Endometrial microvascular endothelial cells (primary cell): ENCODE measurements around the gene ZNF155. TPM values are rescaled to one million over a fixed set of nuclear protein-coding genes. Genes with fewer than 3 reads are reported as not detected.

Experiments used
- in situ Hi-C: cut with HindIII; loops from 2 replicates; pipeline ENCODE4 v1.10.0; 2017; ENCODE audit warnings: low sequenced_read_pairs, low pct_unique_long_range_greater_than_20kb; ENCODE audit errors: inconsistent ontology term
- total RNA-seq: library from RNA; depleted of rRNA; stranded (reverse); fragments of >200 nt; gene quantifications from one replicate; pipeline ENCODE4 v1.2.3, GENCODE V29; 2015; ENCODE audit errors: inconsistent ontology term

The ZNF155 gene
- total RNA-seq, 1 donor from 2014 or later = 3.7 TPM

DNA sequence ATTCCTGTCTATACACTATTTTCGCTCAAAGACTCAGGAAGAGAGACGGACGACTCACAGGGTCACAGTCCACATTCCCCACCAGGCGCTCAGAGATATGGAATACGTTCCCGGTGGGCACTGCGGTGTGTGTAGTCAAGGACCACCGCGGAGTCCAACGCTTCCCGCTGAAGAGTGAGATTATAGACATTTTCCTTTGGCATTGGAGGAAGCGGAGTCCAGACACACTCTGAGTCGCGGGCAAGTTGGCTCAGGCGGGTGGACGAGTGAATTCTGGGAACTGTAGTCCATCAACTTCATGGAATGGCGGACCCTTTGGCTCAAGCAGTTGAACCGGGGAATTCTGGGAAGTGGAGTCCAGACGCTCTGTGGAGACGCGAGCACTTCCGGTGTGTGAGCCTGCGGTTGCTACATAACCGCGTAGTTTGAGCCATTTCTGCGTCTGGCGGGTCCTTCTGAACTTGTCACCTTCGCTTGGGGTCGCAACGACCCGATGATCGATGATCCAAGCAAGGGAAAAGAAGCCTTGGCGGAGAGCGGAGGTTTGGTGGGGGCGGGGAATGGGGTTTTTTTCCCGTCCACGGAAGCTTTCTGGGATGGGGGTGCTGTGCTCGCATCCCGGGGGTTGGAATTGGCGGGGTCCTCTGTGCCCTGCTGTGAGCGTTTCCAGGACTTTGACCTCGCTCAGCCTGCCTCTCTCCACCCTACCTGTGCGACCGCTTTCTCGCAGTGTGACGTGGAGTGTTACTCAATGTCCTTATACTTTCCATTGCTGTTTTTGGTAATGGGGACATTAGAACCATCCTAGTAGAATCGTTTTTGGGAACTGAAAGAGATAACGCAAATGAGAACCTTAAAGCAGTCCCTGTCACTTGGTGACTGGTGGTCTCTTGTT is 18.8 kb downstream of the ZNF155 start, which contains the start of gene ZNF230:
TSS of gene ZNF230 (plus strand) at position 392 of the 895 bp plus-strand sequence. CDS start 4,122 bp downstream, outside the sequence.
- in situ Hi-C loops = no loop called here

DNA sequence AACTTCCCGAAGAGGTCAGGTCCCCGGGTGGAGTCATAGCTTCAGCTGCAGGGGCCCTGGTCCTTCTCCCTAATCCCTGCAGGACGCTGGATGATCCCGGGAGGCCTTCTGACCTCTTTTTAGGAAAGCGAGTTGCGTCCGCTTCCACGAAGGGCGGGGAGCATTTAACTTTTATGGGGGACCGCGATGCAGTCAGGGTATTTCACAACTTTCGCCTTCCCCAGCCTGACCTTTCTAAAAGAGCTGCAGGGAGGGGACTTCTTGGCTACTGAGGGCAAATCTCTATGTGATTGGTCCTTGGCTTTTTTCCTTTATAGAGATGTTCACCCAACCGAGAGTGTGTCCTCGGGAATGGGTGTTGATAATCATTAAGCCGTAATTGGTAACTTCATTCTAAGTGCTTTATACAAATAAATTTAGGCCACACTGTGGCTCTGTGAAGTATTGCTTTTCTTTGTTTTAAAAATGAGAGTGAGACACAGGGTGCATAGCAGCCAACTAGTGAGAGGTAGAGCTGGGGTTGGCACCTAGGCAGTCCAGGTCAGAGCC is 19.5 kb downstream of the ZNF155 start:
- in situ Hi-C loops = no loop called here

DNA sequence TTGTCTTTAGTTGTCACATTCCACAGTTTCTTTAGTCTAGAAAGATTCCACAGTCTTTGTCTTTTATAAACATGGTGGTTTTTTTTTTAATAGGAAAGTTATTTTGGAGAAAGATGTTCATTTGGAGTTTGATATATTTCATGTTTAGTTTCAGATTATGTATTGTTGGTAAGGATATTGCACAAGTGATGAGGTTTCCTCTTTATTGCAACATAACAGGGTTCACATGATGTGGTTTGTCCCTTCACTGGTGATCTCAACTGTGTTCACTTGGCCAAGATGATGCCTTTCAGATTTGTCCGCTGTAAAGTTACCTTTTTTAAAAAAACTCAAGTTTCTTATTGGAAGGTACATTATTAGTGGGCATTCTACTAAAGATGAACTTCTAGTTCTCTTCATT is 22.0 kb downstream of the ZNF155 start:
- in situ Hi-C loops = no loop called here

DNA sequence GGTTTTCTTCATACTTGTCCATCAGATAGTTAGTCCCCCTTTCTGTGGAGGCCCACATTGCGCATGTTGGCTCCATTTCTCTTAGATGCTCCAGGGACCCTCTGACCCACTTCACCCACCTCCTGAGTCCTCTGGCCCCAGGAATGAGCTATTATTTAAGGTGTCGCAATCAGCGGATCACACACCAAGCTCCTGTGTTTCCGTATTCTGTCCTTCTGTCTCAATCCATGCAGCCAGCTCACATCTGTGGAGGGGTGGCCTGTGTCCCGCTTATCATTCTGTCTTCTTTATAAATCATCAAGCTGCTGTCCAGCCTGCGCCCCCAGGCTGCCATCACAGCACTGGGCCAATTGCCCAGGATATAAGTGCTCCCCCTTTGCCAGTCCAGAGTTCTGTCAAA is 23.5 kb downstream of the ZNF155 start:
- in situ Hi-C loops = no loop called here

DNA sequence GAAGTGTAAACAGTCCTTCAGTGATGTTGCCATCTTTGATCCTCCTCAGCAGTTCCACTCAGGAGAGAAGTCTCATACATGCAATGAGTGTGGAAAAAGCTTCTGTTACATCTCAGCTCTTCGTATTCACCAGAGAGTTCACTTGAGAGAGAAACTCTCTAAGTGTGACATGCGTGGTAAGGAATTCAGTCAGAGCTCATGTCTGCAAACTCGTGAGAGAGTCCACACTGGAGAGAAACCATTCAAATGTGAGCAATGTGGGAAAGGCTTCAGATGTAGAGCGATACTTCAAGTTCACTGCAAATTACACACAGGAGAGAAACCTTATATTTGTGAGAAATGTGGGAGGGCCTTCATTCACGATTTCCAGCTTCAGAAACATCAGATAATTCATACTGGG is 26.5 kb downstream of the ZNF155 start:
- in situ Hi-C loops = no loop called here

DNA sequence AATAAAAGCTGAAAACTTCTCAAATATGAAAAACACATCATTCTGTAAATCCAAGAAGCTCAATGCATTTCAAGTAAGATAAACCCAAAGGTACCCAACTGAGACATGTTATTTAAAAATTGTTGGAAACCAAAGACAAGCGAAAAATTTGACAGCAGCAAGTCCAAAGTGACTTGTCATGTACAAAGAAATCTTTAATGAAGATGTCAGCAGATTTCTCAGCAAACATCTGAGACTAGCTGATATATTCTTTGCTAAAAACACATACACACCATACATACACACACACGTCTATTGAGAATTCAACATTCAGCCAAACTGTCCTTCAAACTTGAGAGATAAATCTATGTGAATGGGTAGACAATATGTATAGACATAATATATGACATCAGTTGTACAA is 35.5 kb downstream of the ZNF155 start:
- in situ Hi-C loops = no loop called here

DNA sequence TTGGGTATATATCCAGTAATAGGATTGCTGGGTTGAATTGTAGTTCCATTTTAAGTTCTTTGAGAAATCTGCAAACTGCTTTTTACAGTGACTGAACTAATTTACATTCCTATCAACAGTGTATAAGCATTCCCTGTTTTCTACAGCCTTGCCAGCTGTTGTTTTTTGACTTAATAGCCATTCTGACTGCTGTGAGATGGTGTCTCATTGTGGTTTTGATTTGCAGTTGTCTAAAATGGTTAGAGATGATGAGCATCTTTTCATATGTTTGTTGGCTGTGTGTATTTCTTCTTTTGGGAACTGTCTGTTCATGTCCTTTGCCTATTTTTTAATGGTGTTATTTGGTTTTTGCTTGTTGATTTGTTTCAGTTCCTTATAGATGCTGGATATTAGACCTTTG is 37.2 kb downstream of the ZNF155 start:
- in situ Hi-C loops = no loop called here

DNA sequence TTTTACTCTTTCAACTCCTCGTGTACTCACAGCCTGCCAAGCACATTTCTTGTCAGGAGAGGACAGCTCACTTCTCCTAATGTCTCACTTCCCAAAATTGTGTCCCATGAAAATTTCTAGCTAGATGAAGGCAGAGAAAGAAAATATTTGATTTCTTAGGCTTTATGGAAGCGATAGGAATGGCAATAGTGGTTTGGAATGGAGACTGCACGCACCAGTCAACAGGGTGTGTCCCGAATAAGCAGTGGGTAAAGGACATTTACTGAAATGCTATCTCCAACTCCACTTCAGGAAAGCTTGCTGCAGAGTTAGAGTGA is 40.9 kb downstream of the ZNF155 start:
- in situ Hi-C loops = no loop called here

DNA sequence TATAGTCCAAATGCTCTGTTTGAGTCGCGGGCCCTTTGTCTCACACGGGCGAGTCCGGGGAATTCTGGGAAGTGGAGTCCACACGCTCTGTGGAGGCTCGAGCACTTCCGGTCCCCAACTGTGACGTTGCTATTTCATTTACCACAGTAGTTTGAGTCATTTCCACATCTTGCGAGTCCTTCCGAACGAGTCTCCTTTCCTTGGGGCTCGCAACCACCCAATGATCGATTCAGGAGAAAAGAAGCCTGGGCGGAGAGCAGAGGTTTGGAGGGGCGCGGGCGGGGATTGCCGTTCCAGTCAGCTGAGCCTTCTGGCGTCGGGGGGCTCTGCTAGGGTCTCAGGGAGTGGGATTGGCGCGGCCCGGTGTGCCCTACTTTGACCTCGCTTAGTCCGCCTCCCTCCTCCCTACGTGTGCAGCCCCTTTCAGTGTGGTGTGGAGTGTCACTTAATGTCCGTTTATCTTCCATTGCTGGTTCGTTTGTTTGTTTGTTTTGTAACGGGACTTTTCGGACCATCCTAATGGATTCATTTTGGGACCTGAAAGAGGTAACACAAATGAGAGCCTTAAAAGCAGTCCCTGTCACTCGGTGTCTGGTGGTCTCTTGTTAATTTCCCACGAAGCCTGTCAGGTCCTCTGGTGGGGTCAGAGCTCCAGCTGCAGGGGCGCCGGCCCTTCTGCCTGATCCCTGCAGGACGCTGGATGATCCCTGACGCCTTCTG is 41.4 kb downstream of the ZNF155 start, which contains the start of gene ZNF222:
TSS of gene ZNF222 (plus strand) at position 163 of the 720 bp plus-strand sequence. CDS start at position 221, 58 bp downstream.
- in situ Hi-C loops = no loop called here

DNA sequence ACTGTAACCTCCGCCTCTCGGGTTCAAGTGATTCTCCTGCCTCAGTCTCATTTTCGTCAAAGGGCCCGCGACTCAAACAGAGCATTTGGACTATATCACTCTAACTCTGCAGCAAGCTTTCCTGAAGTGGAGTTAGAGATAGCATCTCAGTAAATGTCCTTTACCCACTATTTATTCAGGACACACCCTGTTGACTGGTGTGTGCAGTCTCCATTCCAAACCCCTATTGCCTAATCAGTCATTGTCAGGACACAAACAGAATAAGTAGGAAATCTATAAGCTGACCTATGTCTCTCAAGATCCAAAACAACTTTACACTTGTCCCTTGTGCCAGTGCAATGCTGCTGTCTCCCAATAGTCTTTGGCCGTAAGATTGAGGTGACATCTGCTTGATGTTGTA is 42.6 kb downstream of the ZNF155 start:
- in situ Hi-C loops = no loop called here

DNA sequence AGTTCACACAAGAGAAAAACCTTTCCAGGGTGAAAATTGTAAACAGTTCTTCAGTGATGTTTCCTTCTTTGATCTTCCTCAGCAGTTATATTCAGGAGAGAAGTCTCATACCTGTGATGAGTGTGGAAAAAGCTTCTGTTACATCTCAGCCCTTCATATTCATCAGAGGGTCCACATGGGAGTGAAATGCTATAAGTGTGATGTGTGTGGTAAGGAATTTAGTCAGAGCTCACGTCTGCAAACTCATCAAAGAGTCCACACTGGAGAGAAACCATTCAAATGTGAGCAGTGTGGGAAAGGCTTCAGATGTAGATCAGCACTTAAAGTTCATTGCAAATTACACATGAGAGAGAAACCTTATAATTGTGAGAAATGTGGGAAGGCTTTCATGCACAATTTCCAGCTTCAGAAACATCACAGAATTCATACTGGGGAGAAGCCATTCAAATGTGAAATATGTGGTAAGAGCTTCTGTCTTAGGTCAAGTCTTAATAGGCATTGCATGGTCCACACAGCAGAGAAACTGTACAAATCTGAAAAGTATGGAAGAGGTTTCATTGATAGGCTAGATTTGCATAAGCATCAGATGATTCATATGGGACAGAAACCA is 48.1 kb downstream of the ZNF155 start:
- in situ Hi-C loops = no loop called here

DNA sequence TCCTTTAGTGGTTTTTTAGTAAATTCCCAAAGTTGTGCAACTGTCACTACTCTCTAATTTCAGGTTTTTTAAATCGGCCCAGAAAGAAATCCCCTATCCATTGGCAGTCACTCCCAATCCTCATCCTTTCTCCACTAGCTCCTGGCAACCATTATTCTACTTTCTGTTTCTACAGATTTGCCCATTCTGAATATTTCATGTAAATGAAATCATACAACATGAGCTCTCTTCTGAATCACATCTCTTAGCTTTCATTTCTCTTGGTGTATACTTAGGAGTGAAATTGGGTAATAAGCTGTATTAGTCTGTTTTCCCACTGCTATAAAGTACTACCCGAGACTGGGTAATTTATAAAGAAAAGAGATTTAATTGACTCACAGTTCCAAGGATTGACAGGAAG is 58.2 kb downstream of the ZNF155 start:
- in situ Hi-C loops = no loop called here

Other genes starting within 250 kb of the ZNF155 start
- gene SMG9, start 229.2 kb upstream of the ZNF155 start, total RNA-seq = 13.9 TPM
- 17.4 TPM for gene KCNN4, start 203.2 kb upstream of the ZNF155 start, total RNA-seq
- gene LYPD5, start 181.7 kb upstream of the ZNF155 start, total RNA-seq = 0.09 TPM
- 1.6 TPM for gene ZNF283, start 156.9 kb upstream of the ZNF155 start, total RNA-seq
- 1.1 TPM for gene ZNF404, start 100.2 kb upstream of the ZNF155 start, total RNA-seq
- 10.5 TPM for gene ZNF45, start 48.9 kb upstream of the ZNF155 start, total RNA-seq
- gene ZNF221, start 33.0 kb upstream of the ZNF155 start, total RNA-seq = 1.2 TPM
- 2.0 TPM for gene ZNF230, start 18.8 kb downstream of the ZNF155 start, total RNA-seq
- gene ZNF222, start 41.2 kb downstream of the ZNF155 start, total RNA-seq = 0.56 TPM
- 10.2 TPM for gene ZNF223, start 67.8 kb downstream of the ZNF155 start, total RNA-seq
- gene ZNF284, start 88.0 kb downstream of the ZNF155 start, total RNA-seq = 0.93 TPM
- 6.5 TPM for gene ZNF224, start 110.2 kb downstream of the ZNF155 start, total RNA-seq
- gene ZNF225, start 129.2 kb downstream of the ZNF155 start, total RNA-seq = 1.6 TPM
- 4.0 TPM for gene ZNF234, start 157.4 kb downstream of the ZNF155 start, total RNA-seq
- 26.7 TPM for gene ZNF226, start 180.9 kb downstream of the ZNF155 start, total RNA-seq
- 11.8 TPM for gene ZNF227, start 228.3 kb downstream of the ZNF155 start, total RNA-seq